RKO (cell line): ENCODE data around the gene ATP9B.
A peak's percentile ranks its signal among the peaks of the same experiment; 100 is the strongest.

Source experiments
- DNase-seq: peaks from one replicate; pipeline ENCODE4 v3.0.0-alpha.2; 2016; ENCODE audit warnings: low spot score

The ATP9B gene

GRCh38 chr18:79199691-79200374 is 130.6 kb downstream of the ATP9B start:
- no peak for DNase-seq

DNA sequence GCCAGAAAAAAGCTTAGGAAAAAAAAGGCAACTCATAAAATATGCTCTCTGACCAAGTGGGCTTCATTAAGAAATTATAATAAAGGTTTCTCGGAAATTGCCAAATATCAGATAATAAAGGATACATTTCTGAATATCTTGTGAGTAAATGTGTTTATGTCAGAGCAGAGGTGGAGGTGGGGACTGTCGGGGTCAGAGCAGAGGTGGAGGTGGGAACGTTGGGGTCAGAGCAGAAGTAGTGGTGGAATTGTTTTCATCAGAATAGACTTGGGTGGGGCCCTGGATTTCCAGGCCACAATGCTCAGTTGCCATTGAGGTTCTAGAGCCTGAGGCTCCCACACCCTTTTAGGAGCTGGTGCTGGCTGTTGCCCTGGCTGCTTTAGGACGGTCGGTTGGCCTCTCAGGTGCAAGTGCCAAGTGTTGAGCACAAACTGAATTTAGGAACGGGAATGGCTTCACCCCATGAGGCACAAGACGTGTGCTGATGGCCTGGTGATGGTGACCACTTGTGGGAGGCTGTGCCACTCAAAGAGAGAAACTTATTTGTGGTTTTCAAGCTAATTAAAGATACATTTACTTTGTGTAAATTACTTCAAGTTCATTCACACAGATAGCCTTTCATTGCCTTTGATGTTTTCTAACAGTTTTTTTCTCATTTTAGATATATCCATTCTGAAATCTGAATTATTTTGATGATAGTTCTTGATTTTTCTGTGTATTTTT is 131.5 kb downstream of the ATP9B start:
- DNase-seq: no peak

DNA sequence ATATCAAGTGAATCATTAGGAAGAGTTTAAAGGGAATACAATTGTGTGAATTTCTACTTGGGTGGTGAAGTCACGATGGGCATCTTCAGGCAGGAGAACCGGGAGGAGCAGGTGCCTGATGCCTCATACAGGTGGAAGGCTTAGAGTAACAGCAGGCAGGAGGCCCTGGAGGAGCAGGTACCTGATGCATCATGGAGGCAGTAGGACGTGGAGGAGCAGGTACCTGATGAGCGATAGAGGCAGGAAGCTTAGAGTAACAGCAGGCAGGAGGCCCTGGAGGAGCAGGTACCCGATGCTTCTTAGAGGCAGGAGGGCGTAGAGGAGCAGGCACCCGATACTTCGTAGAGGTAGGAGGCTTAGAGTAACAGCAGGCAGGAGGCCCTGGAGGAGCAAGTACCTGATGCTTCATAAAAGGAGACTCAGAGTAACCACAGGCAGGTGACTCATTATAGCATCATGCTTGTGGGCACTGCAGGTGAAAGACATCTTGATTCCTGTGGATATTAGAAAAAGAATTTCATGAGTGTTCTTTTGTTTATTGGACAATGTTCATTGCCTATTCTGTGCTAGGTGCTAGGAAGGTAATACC is 133.9 kb downstream of the ATP9B start:
- DNase-seq: peak; percentile 53

GRCh38 chr18:79204889-79205807 is 136.0 kb downstream of the ATP9B start:
- no peak for DNase-seq

- DNase-seq: no peak
Observed at GRCh38 chr18:79206444-79206843, 137.2 kb downstream of the ATP9B start.

DNA sequence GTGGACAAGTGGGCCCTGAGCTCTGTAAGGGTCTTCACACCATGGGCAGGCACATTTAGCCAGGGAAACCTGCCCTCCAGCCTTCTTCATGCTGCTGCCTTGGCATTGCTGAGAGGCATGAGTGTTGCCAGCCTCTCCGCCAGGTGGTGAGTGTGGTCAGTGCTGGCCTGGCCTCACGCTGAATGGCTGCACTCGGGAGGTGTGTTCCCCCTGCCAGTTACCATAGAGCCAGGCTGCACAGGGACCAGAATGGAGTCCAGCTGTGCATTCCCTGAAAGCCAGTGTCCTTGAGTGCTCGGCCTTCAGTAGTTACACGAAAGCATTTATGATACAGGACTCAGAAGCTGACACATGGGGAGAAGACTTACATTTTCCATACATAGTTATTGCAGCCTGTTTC is 139.7 kb downstream of the ATP9B start:
- no peak for DNase-seq

DNA sequence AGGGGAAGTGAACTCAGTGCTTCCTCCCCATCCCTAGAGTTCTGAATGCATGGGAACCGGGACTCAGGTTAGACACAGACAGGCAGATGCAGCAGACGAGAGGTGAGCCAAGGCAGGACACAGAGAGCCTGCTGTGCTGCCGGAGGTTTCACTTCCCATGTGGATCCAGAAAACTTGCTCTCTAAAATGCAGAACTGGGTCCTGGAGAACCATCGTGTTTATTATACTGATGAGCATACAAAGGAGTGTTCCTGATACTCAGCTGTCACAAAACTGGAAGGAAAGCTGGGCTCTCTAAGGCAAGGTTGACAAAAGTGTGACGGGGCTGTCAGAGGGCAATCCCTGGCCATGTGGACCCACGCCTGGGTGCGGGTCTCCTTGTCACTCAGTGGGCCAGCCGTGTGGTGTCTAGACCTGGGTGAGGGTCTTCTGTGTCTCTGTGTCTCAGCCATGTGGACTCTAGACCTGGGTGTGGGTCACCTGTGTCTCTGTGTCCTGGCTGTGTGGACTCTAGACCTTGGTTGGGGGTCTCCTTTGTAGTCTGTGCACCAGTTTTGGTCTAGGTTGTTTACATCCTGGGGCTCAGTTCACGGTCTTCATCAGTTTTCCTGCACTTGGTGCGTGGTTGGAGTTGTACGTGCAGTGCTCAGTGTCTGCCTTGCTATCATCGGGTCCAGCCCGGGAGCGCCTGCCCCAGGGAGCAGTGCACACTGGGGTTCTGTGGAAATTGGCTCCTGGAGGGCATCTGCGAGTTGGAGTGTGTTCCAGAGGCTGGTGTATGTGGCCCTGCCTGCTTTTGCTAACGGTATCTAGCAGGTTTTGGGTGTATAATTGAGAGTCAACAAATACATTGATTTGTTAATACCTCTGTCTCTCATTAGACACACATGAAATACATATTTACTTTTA is 141.1 kb downstream of the ATP9B start:
- DNase-seq: no peak

GRCh38 chr18:79211844-79212243 is 142.7 kb downstream of the ATP9B start:
- DNase-seq: no peak

DNA sequence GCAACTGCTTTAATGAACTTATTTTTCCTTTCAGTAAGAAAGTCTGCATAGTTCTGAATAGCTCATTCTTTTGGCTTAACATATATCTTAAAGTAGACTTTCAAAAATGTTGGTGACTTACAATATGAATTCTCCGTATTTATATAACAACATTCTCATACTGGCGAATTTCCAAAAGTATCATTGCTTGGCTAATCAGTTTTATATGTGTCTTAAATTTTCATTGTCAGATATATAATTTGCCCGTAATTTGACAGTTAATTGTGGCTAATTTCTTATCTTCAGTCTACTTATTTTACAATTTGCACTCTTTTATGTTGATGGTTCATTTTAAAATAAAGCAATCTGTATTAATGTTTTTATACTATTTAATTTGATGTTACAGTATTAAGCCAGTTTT is 144.9 kb downstream of the ATP9B start:
- DNase-seq: no peak

DNA sequence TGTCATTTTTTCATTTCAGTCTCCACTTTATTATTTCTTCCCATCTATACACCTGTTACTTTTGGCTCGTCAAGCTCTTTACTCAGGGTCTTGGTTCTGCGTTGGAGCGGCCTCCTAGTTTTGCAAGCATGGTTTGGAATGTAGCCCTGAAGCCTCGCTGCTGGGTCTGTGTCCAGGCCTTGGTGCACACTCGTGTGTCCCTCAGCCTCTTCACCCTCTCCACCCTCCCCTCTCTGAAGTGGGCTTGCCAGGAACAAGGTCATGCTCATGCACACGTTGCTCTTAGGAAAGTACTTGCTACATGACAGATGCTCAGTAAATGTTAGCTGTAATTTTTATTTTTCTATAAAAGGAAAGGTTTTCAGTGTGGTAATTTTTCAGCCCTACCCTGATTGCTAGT is 147.0 kb downstream of the ATP9B start:
- no peak for DNase-seq

- DNase-seq: no peak
Observed at GRCh38 chr18:79217979-79218604, 148.9 kb downstream of the ATP9B start.

- DNase-seq: no peak
Observed at GRCh38 chr18:79218605-79219190, 149.5 kb downstream of the ATP9B start.

- DNase-seq: no peak
Observed at GRCh38 chr18:79221136-79221535, 151.9 kb downstream of the ATP9B start.

DNA sequence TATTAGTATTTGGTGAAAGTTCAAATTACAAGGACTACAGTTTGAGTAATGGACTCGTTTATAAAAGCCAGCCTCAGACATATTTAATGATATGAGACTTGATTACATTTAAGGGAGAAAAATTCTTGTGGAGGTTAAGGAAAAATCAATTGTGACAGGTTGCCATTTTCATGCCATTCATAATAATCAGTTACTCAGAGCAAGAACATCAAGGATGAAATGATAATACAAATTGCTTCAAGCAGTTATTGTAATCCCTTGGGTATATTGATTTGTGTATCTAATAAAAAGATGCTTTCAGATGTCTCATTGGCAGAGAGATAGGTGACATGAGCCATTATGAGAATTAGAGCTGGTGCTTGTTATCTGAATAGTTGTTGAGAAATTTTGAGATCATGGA is 153.6 kb downstream of the ATP9B start:
- no peak for DNase-seq

GRCh38 chr18:79223431-79223830 is 154.2 kb downstream of the ATP9B start:
- DNase-seq: no peak

DNA sequence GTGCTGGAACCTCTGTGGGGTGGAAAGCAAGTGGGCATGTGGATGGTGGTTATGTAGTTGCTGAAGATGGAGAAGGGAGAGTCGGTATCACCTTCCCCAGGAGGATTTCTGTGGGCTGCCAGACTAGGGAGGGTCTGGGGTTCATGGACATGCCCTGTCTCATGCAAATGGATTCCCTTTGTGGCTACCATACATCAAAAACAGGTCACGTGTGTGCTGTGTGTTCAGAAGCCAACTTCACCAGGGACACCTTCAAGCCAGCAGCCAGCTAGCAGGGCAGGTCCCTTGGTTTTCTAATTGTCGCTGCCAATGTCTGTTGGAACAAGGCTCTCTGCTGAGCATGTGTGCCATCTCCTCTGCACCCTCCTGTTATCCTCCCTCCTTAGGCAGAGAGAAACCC is 155.2 kb downstream of the ATP9B start:
- DNase-seq: no peak

DNA sequence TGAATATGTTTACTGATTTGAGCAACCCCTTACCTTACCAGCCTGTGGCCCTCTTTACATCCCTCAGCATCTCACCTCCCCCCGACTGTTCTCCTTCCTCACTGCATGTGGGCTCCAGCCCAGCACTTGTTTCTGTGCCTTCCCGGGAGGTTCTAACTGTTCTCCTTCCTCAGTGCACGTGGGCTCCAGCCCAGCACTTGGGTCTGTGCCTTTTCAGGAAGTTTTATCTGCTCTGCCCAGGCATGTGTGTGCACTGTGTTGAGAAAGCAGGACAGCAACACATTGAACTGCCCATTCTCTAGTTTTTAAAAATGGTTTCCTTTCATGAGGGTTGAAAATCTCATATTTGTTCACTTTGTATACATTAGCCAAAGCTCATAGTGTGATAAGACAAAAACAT is 158.4 kb downstream of the ATP9B start:
- DNase-seq: no peak

- no peak for DNase-seq
Observed at GRCh38 chr18:79229431-79229830, 160.2 kb downstream of the ATP9B start.

- no peak for DNase-seq
Observed at GRCh38 chr18:79234438-79234837, 165.2 kb downstream of the ATP9B start.

DNA sequence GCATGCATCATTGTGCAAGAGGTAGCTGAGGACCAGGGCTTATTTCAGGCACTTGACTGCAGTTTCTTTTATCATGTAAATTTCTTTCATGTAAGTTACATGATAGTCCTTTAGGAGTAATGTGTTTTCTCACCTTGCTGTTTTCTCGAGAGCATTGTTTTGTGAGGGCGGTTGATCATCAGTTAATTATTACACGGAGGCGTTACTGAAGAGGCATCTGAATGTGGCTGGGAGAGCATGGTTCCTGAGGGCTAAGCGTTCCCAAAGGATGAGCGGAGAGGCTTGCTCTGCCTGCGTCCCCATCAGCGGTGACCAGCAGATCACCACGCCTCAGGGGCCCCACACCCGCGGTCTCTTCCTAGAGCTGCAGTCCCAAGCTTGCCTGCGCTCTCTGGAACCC is 170.4 kb downstream of the ATP9B start:
- no peak for DNase-seq
